UCSD-AML1 (cell line): ENCODE data around the gene SFR1.

Experiments
- DNase-seq: peaks from one replicate; lab custom pipeline; 2025; ENCODE audit not compliant: unreplicated experiment; lab: John Stamatoyannopoulos, UW

Gene SFR1

DNA sequence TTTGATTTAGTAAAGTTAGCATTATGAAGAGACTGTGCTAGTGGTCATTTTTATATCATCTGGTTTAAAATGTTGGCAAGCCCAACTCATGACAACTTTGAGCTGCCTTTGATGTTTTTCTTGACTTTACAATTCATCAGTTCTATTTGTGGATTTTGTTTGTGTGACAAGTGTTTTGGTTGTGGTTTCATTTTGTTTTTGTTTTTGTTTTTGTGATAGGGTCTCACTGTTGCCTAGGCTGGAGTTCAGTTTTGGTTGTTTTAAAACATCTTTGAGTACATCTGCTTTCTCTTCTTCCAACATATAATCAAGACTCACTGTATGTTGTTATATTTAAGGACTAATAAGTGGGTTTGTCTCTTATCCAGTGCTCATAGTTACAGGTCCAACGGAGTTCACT lies 17.6 kb upstream of the SFR1 start:
- no peak for DNase-seq

DNA sequence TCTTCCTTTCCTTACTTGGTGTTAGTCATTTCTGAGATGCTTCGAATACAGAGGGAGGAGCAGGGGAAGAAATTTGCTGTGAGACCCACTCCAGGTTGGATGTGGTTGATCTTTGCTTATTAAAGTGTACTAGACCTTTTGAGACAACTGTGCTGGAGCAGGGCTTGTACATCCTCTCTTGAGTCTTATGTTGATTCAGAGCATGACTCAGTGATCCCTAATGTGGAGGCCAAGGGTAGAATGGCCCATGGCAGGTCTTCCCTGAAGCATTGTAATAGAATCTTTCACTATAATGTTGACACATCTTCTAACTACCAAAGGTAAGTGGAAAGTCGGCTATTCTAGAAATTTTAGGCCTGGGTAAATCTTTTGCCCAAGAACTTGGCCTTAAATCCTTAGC lies 17.0 kb upstream of the SFR1 start:
- DNase-seq: no peak

DNA sequence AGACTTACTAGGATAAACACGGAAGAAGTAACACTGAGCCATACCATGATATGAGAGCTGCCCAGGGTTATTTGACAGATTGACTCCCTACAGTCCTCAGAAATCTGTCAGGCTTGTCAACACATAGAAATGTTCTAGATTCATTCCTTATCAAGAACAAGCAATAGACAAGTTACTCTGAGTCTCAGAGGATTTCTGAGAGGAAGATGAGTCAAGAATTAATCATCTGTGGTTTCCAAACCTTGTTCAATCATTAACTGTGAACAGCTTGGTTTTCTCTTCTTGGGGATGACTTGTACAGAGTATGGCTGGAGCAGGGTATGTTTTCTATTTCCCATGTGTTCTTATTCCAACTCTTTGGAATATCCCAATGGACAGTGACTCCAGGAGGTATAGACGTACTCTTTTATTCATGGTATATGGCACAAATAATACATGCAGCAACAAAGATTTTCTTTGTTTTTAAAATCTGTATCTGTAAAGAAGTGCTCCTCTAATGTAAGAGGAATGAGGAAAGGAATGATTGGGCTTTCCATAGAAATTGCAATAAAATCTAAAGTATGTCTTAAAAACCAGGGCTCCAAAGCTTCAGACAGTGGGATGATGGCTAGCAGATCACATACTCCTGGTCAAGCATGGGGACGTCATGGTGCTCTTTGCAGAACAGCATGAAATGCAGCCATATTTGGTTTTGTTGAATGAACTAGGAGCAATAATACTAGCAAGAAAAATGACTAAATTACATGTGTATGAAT lies 11.9 kb upstream of the SFR1 start:
- no peak for DNase-seq

DNA sequence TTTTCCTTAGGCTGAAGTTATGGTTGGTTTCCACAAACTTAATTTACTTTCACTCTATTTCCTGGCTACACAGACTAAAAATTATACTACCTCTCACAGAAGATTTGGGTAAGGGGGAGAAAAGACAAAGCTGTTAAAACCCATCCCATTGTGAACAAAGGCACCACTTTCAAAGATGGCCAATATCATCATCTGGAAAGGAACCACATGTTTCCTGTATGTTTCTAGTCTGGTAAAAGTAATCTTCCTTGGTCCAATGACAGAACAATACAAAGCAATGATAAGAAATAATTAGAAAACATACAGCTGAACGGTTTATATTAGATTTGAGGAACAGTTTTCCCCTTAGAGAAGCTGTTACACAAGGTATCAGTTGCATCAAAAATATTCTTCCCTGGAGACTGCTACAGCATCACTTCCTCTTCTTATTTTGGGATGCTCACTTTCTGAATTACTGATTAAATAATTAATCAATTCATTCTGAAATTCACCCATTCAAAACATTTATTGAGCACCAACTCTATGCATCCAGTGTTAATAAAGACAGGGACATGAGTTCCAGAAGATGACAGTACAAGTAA lies 8.5 kb upstream of the SFR1 start:
- no peak for DNase-seq

DNA sequence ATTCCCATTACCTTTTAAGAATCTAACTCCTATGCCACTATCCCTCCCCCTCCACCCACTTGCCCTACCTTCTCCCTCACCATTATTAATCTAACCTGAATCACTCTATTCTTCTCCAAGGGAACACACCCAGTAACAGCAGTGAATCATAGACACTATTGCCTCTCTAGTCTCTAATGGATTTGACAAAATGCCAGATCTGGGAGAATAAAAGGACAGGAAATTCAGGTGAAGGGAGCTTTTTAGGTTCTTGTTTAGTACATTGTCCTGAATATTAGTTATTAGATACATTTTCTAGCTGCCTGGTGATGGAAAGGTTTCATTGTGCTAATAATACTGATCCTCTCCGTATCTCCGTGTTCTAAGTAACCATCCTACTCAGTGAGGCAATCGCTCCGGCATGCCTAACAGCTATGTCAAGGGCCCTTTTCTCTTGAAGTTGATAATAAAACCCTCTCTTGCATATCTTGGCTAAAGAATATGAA lies 4.1 kb upstream of the SFR1 start:
- DNase-seq: no peak

DNA sequence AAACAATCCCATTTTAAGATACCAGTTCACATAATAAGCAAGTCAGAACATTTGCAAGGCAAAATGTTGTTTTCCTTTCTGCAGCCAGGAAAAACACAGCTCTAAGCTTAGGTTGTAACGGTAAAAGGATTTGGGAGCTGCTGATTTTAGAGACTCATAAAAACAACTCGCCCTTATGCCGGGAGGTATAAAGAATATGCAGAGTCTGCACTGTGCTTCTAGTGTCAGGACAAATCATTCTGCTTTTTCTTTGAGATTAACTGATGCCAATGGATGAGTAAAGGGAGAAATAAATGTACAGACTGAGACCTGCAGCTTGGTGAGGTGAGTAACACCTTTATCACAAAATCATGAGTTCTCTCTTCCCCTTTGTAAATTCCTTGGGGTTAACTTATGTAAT lies 2.0 kb upstream of the SFR1 start:
- no peak for DNase-seq

DNA sequence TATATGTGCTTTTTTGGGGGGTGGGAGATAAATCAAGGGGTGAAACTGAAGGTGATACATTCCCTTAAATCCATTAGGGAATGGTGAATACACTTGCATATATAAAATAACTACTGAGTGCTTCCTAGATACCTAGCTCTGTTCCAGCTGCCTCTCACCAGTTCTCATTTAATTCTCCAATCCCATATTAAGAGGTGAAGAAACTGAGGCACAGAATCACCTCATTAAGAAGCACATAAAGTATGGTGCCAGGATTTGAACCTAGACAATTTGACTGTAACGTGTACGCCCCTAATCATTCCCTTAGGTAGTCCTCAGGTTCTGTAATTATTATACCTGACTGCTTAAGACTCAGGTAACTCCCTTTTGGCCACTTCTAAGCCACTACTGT lies 1.5 kb upstream of the SFR1 start:
- no peak for DNase-seq

DNA sequence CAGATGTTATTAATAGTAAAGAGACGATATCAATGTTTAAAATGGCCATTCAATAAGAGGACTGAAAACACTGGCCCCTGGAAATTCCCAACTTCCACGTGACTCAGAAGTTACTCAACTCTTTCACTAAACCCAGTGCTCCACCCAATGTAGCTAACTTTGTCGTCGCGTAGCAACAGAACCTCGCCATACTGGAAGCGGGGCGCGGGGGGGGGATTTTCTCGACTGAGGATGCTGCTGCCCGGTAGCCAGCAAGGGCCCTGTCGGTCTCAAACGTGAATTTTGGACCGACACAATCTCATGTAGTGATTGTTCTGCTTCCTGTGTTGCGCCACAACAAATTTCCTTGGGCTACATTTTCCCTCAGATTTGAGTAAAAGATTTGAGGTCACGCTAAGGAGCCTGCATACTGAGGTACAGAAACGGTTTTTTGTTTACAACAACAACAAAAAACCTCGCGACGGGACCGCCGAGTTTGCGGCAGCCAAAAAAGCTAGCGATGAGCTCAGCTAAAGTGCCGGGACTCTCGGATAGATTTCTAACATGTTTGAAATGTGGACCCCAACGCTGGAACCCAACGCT lies 977 bp upstream of the SFR1 start:
- peak; percentile 54 for DNase-seq

DNA sequence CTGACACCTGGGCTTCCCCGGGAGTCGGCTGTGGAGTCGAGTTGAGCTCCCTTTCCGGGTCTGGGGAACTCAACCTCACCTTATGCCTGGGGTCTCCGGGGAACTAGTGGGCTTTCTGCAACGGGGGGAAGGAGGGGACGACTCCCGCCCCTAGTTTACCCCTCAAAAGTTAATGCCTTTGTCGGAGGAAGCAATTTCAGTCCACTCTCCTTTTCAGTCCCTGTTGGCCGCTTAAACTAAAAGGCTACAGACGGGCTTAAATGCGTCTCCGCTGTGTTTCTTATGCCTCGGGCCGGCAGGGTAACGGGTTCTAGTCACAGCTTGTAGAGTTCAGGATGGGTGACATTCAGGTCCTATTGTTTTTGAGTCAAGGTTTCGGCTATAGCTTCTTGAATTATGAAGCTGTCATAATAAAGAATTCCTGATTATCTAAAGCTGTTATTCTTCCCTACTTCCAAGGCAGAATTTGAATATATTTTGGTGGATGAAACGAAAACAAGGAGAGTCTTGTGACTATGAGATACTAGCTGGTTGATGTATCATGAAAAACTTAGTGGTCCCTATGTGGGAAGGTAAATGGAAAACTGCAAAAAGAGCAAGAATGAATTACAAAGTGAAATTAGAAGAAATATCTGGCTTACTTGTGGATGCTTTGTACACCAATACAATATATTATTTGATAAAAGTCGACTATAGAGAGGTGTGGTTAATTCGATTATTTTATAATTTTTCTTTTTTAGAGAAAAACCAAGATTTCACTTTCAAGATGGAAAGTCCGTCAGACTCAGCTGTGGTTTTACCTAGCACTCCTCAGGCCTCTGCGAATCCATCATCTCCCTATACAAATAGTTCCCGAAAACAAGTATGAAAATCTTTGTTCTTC lies 495 bp downstream of the SFR1 start:
- no peak for DNase-seq

DNA sequence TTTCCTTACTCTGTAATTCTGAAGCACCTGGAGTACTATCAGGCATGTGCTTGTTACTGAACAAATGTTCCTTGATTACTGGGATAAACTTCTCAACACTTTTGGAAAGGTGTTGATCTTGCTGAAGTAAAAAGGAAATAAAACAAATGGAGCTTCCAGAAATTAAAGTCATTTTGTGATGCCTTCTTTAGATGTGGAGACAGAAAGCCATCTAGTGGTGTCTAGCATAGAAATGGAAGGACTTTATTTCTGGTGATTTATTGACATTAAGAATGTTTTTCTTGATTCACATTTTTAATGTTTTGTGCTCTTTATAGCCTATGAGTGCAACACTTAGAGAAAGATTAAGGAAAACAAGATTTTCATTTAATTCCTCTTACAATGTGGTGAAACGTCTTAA lies 1.4 kb downstream of the SFR1 start:
- no peak for DNase-seq

DNA sequence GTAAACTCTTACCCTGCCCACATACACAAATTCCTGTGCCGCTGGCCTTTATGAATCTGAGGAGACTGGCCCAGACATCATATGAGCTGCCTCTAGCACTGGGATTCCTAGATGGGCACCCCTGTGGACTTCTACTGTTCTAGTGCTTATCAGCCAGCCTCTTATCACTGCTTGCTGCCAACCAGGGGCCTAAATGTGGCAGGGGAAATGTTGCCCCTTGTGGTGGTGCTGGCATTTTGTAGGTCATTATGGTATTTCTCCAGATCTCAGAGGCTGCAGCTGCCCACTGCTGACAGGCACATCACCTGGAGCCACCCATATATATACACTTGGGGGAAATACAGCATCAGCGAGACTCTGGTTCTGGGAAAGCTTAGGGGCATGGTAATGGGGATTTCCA lies 5.4 kb downstream of the SFR1 start:
- peak; percentile 16 for DNase-seq

DNA sequence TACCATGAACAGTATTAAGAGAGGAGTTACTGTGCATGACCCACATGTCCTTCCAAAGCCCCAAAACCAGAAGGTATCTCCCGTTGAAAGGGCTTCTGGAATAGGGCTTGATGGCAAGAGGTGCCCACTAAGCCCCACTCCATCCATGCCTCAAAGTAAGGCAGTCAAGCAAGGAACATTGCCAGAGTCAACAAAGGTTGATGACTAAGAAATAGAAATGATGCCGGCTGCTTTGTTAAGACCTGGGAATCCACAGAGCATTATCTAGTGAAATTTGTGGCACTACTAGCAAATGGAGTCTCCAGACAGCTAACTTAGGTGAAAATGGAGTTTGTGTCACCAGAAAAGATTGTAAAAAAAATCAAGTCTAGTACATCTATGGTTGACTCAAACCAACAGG lies 6.2 kb downstream of the SFR1 start:
- no peak for DNase-seq

DNA sequence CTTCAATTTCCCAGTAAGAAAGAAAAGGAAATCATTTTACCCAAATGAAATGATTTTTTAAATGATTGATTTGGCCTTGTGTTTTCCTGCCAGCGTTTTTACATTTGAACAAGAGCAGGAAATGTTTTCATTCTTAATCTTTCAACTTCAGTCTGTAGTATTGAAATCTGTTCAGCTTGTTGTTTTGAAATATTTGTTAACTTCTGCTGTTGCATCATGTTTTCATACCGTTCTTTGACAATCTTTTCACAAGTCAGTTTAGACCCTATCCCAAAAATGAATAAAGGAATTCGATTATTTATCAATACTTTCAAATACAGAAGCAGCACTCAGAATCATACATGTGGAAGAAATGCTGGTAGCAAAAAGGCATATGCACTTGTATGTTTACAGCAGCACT lies 8.1 kb downstream of the SFR1 start:
- DNase-seq: no peak

DNA sequence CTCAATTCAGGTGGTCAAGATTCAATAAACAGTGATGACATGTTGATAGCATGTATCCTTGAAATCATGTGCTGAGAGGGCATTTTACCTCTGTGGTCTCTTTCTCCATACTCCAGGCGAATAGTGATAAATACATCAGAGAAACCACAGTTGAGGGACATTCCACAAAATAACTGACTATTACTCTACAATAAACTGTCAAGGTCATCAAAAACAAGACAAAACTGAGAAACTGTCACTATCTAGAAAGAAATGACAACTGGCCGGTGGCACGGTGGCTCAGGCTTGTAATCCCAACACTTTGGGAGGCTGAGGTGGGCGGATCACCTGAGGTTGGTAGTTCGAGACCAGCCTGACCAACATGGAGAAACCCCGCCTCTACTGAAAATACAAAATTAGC lies 16.2 kb downstream of the SFR1 start:
- no peak for DNase-seq

DNA sequence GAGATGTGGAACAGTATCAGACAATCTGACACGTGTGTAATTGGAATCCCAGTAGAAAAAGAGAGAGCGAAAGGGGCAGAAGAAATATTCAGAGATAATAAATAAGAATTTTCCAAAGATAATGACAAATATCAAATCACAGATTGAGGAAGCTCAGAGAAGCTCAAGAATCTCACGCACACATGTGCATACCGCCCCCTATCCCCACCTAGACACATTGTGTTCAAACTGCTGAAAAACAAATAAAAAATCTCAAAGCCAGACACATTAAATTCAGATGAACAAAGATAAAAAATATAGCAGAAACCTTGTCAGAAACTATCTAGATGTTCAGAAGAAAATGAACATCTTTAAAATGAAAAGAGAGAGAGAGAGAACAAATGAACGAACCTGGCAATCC lies 17.2 kb downstream of the SFR1 start:
- no peak for DNase-seq

DNA sequence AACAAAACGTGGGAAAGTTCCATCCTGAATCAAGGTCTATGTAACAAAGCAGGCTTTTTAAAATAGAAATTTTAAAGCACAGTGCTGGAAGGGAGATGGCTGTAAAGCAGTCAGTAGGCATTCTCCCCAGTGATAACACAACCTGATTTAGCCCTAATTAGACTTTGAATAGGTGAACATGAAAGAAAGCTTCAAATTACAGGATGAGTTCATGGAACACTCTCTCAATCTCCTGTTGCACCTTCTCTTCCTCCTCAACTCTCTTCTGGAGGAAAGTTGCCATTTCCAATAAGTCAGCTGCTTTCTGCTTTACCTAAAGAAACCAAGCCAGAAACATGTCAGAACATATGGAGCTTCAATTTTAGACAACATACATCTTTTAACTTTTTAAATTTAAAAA lies 20.1 kb downstream of the SFR1 start:
- no peak for DNase-seq

DNA sequence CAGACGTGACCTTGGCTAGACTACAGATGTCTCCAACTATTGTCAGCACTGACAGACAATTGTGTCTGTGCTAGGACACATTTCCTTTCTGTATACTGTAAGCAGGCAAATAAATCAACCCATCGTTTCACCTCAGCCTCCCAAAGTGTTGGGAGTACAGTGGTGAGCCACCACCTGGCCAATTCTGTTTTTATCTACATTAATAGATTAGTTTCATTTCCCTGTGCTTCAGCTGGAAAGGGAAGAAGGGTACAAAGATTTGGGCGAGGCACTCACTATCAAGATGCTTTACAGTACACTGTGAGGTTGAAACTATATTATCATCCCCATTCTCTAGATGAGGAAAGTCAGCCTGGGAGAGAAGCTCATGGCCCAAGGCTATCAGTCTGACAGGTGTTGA lies 21.9 kb downstream of the SFR1 start:
- DNase-seq: no peak

DNA sequence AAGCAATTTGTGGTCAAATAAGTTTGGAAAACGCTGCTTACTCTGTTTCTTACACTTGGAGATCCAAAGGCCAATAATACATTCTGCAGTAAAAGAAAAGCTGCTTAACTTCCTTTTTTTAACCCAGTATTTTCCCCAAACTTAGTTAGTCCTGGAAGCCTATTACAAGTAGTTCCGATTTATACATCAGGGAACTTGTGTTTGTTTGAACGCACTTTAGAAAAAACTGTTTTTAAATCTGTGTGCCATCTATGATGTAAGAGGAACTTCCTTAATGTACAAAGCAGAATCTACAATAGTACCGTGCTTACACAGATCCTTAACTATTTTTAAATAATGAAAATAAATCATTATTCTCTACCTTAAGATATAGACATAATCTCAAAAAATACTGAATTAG lies 23.0 kb downstream of the SFR1 start:
- DNase-seq: no peak

DNA sequence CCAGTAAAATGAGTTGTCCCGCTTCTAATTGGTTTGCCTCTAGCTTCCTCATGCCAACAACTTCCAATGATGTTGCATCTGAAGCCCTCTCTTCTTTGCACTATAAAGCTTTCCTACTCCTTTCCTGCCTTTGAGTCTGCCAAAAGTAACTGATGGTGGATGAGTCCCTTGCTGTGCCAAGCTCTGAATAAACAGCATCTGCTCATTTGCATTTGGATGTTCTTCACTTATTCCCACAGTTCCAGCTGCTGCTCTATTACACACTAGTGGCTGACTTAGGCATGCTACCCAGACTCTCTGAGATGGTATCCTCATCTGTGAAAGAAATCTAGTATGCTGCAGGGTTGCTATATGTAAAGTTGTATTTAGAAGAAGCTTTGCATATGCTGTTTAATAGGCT lies 24.9 kb downstream of the SFR1 start:
- DNase-seq: no peak

DNA sequence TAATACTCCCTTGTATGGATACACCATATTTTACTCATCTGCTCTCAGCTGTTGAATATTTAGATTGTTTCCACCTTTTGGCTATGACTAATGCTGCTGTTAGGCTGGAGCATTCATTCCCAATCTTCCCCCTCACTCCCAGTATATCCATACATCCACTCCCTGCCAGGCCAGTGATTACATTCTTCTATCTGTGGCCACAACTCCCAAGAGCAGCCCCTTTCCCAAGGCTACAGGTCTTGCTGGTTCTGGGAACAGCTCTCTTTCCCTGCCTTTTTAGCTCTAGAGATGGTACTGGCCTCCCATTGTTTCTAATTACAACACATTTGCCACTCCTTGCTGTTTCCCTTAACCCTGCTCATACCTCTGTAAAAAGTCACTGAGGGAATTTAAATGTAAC lies 28.2 kb downstream of the SFR1 start:
- no peak for DNase-seq

DNA sequence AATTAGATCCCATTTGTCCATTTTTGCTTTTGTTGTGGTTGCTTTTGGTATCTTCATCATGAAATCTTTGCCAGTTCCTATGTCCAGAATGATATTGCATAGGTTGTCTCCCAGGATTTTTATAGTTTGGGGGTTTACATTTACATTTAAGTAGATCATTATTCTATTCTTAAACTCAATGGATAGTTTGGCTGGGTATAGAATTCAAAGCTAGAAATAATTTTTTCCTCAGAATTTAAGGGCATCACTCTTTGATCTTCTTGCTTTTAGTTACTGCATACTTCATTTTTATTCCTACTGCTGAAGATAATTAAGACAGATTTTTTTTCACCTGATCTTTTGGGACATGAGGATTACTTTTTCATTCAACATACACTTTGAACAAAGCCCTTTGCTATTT lies 29.8 kb downstream of the SFR1 start:
- DNase-seq: no peak

DNA sequence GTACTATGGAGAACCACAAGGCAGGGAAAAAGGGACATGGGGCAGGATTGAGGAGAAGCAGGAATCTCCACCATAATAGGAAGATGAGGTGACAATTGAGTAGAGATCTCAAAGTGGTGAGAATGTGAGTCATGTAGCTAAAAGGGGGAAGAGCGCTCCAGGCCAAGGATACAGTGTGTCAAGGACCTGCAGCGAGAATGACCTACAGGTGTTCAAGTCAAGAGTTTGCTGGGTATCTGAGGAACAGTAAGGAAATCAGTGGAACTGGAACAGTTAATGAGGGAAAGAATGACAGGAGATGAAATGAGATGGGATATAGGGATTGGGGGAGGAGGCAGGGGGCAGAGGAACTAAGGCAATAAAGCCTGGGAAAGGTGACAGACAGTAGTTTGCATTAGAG lies 33.6 kb downstream of the SFR1 start:
- DNase-seq: no peak
